Peyer's patch (tissue), 4 donors: ENCODE results near the gene ADGRB3.

Experiments
- CTCF ChIP-seq, 6 experiments: fragments of 450-650 bp in 4 of 6; fragments of 200-600 bp in 2 of 6; sonication (generic) in 1 of 6; IDR thresholded peaks; one replicate each; pipeline ENCODE4 v1.5.1; 2017 to 2019; ENCODE audit warnings: antibody characterized with exemption in 6 of 6, mild to moderate bottlenecking in 3 of 6, moderate library complexity in 1 of 6
- POLR2A ChIP-seq, 2 donors: fragments of 450-650 bp; IDR thresholded peaks; one replicate each; pipeline ENCODE4 v1.5.1; 2017; ENCODE audit warnings: antibody characterized with exemption in 2 of 2, mild to moderate bottlenecking in 2 of 2, moderate library complexity in 2 of 2

DNA sequence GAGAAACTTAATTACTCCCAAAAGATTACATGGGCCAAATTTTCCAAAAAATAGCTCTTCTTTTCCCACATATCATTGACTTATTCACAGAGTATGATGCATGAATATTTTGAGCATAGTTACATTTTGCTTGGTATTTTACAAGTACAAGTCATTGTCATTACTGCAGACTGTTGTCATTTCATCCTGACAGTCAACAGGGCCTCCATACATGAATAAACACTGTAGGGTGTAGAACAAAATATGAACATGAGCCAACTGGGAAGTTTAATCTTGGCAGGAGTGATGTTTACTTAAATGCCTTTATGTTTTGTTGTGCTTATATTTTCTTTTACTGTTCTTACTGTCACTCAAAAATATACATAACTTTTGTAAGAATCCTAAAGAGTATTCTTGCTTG, 340.7 kb downstream of the ADGRB3 start:
- TF ChIP-seq CTCF (IDR thresholded peaks at IDR 0.05) (no peak), POLR2A (IDR thresholded peaks at IDR 0.05) (no peak)
